ENCODE results near the gene GPR180.
"Not testable (repeated sequence)": the region's sequence is repeated elsewhere in the genome, so short reads cannot be mapped to it uniquely, and the experiment has no call there.

Gene GPR180

GRCh38 chr13:94598281-94598680 is 3.4 kb upstream of the GPR180 start:
- DNase-seq = no peak

GRCh38 chr13:94599877-94600276 is 1.8 kb upstream of the GPR180 start:
- no peak for DNase-seq

GRCh38 chr13:94602467-94602866 is 810 bp downstream of the GPR180 start:
- DNase-seq = no peak

GRCh38 chr13:94607056-94607455 is 5.4 kb downstream of the GPR180 start:
- DNase-seq = no peak

- DNase-seq = no peak
Measured at GRCh38 chr13:94607939-94608338, 6.3 kb downstream of the GPR180 start.

GRCh38 chr13:94608586-94608985 is 6.9 kb downstream of the GPR180 start:
- no peak for DNase-seq

- no peak for DNase-seq
Measured at GRCh38 chr13:94609196-94609595, 7.5 kb downstream of the GPR180 start.

GRCh38 chr13:94610475-94610874 is 8.8 kb downstream of the GPR180 start:
- DNase-seq = no peak

- DNase-seq = no peak
Measured at GRCh38 chr13:94612050-94612449, 10.4 kb downstream of the GPR180 start.

GRCh38 chr13:94613051-94613450 is 11.4 kb downstream of the GPR180 start:
- peak; percentile 66 to 91 for DNase-seq

GRCh38 chr13:94617389-94618000 is 15.8 kb downstream of the GPR180 start:
- DNase-seq = peak in 1 of 2 experiments; percentile 37

GRCh38 chr13:94620286-94620896 is 18.7 kb downstream of the GPR180 start:
- peak in 1 of 2 experiments; percentile 57 for DNase-seq

GRCh38 chr13:94622344-94622743 is 20.7 kb downstream of the GPR180 start:
- no peak for DNase-seq

GRCh38 chr13:94623316-94623715 is 21.7 kb downstream of the GPR180 start:
- DNase-seq = no peak

- no peak for DNase-seq
Measured at GRCh38 chr13:94630858-94631257, 29.2 kb downstream of the GPR180 start.

- no peak for DNase-seq
Measured at GRCh38 chr13:94632226-94632980, 30.7 kb downstream of the GPR180 start.

GRCh38 chr13:94636096-94636495 is 34.4 kb downstream of the GPR180 start:
- DNase-seq = peak in 1 of 2 experiments; percentile 24

- DNase-seq = no peak
Measured at GRCh38 chr13:94636942-94637578, 35.4 kb downstream of the GPR180 start.

- DNase-seq = not testable (repeated sequence)
Measured at GRCh38 chr13:94637677-94638076, 36.0 kb downstream of the GPR180 start.

- no peak for DNase-seq
Measured at GRCh38 chr13:94640721-94641120, 39.1 kb downstream of the GPR180 start.

GRCh38 chr13:94641409-94641941 is 39.8 kb downstream of the GPR180 start:
- DNase-seq = no peak

- DNase-seq = peak; percentile 5 to 46
Measured at GRCh38 chr13:94646904-94647303, 45.2 kb downstream of the GPR180 start.

GRCh38 chr13:94656176-94656575 is 54.5 kb downstream of the GPR180 start:
- no peak for DNase-seq

Measured in NCI-H524 (cell line).